MM.1S (cell line): ENCODE data around the gene CFAP74.

Source experiments
- DNase-seq: peaks from one replicate; pipeline ENCODE4 v3.0.0-alpha.2; 2015
- H2AFZ ChIP-seq: fragments of 300-600 bp; sonication (generic); 2 replicates; pipeline ENCODE4 v1.6.0; 2016; ENCODE audit warnings: antibody characterized with exemption, low read length
- H3F3A ChIP-seq: fragments of 300-600 bp; sonication (generic); 2 replicates; pipeline ENCODE4 v1.6.1; 2016; ENCODE audit warnings: mild to moderate bottlenecking, antibody characterized with exemption, low read length, moderate library complexity, mixed read lengths; ENCODE audit not compliant: insufficient read depth
- H3K27ac ChIP-seq: fragments of 300-600 bp; sonication (generic); 2 replicates; pipeline ENCODE4 v1.5.1; 2016; ENCODE audit warnings: mild to moderate bottlenecking, low read length
- H3K27me3 ChIP-seq: fragments of 300-600 bp; sonication (generic); replicated peaks from 2 replicates; pipeline ENCODE4 v1.6.0; 2016; ENCODE audit warnings: low read length; ENCODE audit not compliant: insufficient read depth
- H3K36me3 ChIP-seq: fragments of 300-600 bp; sonication (generic); replicated peaks from 2 replicates; pipeline ENCODE4 v1.6.1; 2016; ENCODE audit warnings: mild to moderate bottlenecking, low read length, mixed read lengths; ENCODE audit not compliant: insufficient read depth
- H3K4me1 ChIP-seq: fragments of 300-600 bp; sonication (generic); 2 replicates; pipeline ENCODE4 v1.6.1; 2016; ENCODE audit warnings: low read length, mixed read lengths
- H3K4me2 ChIP-seq: fragments of 300-600 bp; sonication (generic); 2 replicates; pipeline ENCODE4 v1.6.0; 2016; ENCODE audit warnings: low read depth, low read length
- H3K4me3 ChIP-seq: fragments of 300-600 bp; sonication (generic); 2 replicates; pipeline ENCODE4 v1.5.1; 2016; ENCODE audit warnings: low read length, mixed read lengths
- H3K79me2 ChIP-seq: fragments of 300-600 bp; sonication (generic); 2 replicates; pipeline ENCODE4 v1.6.1; 2016; ENCODE audit warnings: mixed run types, low read length, mixed read lengths
- H3K9ac ChIP-seq: fragments of 300-600 bp; sonication (generic); 2 replicates; pipeline ENCODE4 v1.6.1; 2016; ENCODE audit warnings: low read length, mixed read lengths
- H3K9me2 ChIP-seq: fragments of 300-600 bp; sonication (generic); replicated peaks from 2 replicates; pipeline ENCODE4 v1.6.1; 2016; ENCODE audit warnings: mild to moderate bottlenecking, low read length, mixed read lengths; ENCODE audit not compliant: insufficient read depth
- H3K9me3 ChIP-seq: fragments of 300-600 bp; sonication (generic); replicated peaks from 2 replicates; pipeline ENCODE4 v1.6.1; 2016; ENCODE audit warnings: mild to moderate bottlenecking, low read length, mixed read lengths; ENCODE audit not compliant: insufficient read depth
- H4K20me1 ChIP-seq: fragments of 300-600 bp; sonication (generic); 2 replicates; pipeline ENCODE4 v1.6.1; 2016; ENCODE audit warnings: mild to moderate bottlenecking, low read length, moderate library complexity, mixed read lengths; ENCODE audit not compliant: insufficient read depth
- CTCF ChIP-seq: fragments of 300-600 bp; sonication (generic); IDR thresholded peaks from 2 replicates; pipeline ENCODE4 v1.5.1; 2016; ENCODE audit warnings: antibody characterized with exemption, low read length, mixed read lengths
- EZH2 ChIP-seq: fragments of 300-600 bp; sonication (generic); optimal IDR thresholded peaks from 2 replicates; pipeline ENCODE3; 2017; ENCODE audit warnings: low read depth, mild to moderate bottlenecking, antibody characterized with exemption, low read length, mixed read lengths
- EZH2phosphoT487 ChIP-seq: fragments of 300-600 bp; sonication (generic); IDR thresholded peaks from 2 replicates; pipeline ENCODE4 v1.6.1; 2018; ENCODE audit warnings: antibody characterized with exemption, low read length

The CFAP74 gene

GRCh38 chr1:1963570-1963969 lies 40.0 kb downstream of the CFAP74 start:
- no peak for TF ChIP-seq EZH2phosphoT487
- no peak for TF ChIP-seq EZH2
- TF ChIP-seq CTCF, result no peak
- DNase-seq, result no peak
- Histone ChIP-seq H3K36me3 (no peaks in the 10 kb centered on the region), H3F3A (no peaks in the 10 kb centered on the region), H3K4me2 (no peak overlapping the region), H3K9me3 (no peaks in the 10 kb centered on the region), H3K27me3 (peaks cover 100% of the 10 kb centered on the region), H2AFZ (no peak overlapping the region), H3K9ac (no peak overlapping the region), H3K27ac (no peak overlapping the region), H3K9me2 (no peaks in the 10 kb centered on the region), H3K79me2 (no peaks in the 10 kb centered on the region), H3K4me1 (no peaks in the 10 kb centered on the region), H4K20me1 (no peaks in the 10 kb centered on the region), H3K4me3 (no peak overlapping the region)

DNA sequence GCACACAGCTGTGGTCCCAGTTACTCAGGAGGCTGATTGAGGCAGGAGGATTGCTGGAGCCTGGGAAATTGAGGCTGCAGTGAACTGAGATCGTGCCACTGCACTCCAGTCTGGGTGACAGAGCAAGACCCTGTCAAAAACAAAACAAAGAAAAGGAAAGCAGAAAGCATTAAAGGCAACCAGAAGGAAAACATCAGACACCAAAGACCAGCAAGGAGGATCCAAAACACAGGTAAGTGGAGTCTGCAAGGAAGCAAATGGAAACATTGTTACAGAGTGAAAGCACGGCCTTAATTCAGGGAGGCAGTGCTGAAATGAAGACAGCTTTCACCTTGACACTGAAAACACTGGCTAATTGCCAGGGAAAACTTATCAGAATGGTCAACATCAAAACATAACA lies 40.8 kb downstream of the CFAP74 start:
- Histone ChIP-seq H4K20me1 (no peaks in the 10 kb centered on the region), H3K36me3 (no peaks in the 10 kb centered on the region)

GRCh38 chr1:1960480-1961196 lies 42.9 kb downstream of the CFAP74 start:
- H3F3A ChIP-seq, result no peaks in the 10 kb centered on the region
- TF ChIP-seq EZH2phosphoT487, result no peak
- TF ChIP-seq CTCF, result no peak
- TF ChIP-seq EZH2, result no peak
- no peaks in the 10 kb centered on the region for H3K9me2 ChIP-seq
- no peaks in the 10 kb centered on the region for H4K20me1 ChIP-seq
- no peak overlapping the region for H3K4me3 ChIP-seq
- H2AFZ ChIP-seq, result no peak overlapping the region
- H3K27ac ChIP-seq, result no peak overlapping the region
- DNase-seq, result no peak
- no peak overlapping the region for H3K4me2 ChIP-seq
- no peaks in the 10 kb centered on the region for H3K4me1 ChIP-seq
- H3K79me2 ChIP-seq, result no peaks in the 10 kb centered on the region
- H3K27me3 ChIP-seq, result peaks cover 99% of the 10 kb centered on the region
- no peaks in the 10 kb centered on the region for H3K36me3 ChIP-seq
- no peak overlapping the region for H3K9ac ChIP-seq
- no peaks in the 10 kb centered on the region for H3K9me3 ChIP-seq

More for the DNA sequence above, 40.8 kb downstream of the CFAP74 start:
- no peak overlapping the region for H3K27ac ChIP-seq
- H3K4me1 ChIP-seq, result no peaks in the 10 kb centered on the region
- no peak overlapping the region for H2AFZ ChIP-seq
- H3K4me3 ChIP-seq, result no peak overlapping the region
- H3F3A ChIP-seq, result no peaks in the 10 kb centered on the region
- no peaks in the 10 kb centered on the region for H3K9me2 ChIP-seq
- no peak overlapping the region for H3K4me2 ChIP-seq
- H3K9ac ChIP-seq, result no peak overlapping the region
- DNase-seq, result no peak
- no peak for TF ChIP-seq EZH2phosphoT487
- TF ChIP-seq EZH2, result no peak
- TF ChIP-seq CTCF, result no peak
- H3K9me3 ChIP-seq, result no peaks in the 10 kb centered on the region
- H3K27me3 ChIP-seq, result peaks cover 100% of the 10 kb centered on the region
- no peaks in the 10 kb centered on the region for H3K79me2 ChIP-seq
